Measurements from ENCODE around the gene HSP90B1.

HSP90B1 gene

DNA sequence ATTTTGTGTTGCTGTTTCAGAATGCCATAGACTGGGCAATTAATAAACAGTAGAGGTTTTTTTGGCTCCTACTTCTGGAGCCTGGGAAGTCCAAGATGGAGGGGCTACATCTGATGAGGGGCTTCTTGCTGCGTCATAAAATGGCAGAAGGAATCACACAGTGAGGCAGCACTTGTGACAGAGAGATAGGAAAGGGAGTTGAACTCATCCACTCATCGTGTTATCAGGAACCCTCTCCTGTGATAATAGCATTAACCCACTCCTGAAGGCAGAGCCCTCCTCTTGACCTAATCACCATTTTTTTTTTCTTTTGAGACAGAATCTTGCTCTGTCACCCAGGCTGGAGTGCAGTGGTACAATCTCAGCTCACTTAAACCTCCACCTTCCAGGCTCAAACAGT is 45.2 kb downstream of the HSP90B1 start:
- Histone ChIP-seq H3K27ac (ENCODE audit: low read depth, low read length) (no peak overlapping the region), H3K27me3 (ENCODE audit: control insufficient read depth, low read length) (no peaks in the 10 kb centered on the region), H3K4me2 (ENCODE audit: low read length) (no peak overlapping the region), H3K9me2 (replicated peaks; ENCODE audit: control insufficient read depth, low read length) (no peaks in the 10 kb centered on the region), H4K20me1 (ENCODE audit: control insufficient read depth, insufficient read depth, low read depth, low read length) (peaks cover 12% of the 10 kb centered on the region; the same call in 1 of the 2 replicates), H3K4me1 (ENCODE audit: control insufficient read depth, low read length) (peaks cover 4% of the 10 kb centered on the region; the same call in 1 of the 2 replicates), H3K36me3 (ENCODE audit: control insufficient read depth, low read length) (peaks cover 76% of the 10 kb centered on the region), H3K4me3 (ENCODE audit: low read length) (no peak overlapping the region), H3F3A (ENCODE audit: control insufficient read depth, insufficient read depth) (no peaks in the 10 kb centered on the region), H3K79me2 (ENCODE audit: control insufficient read depth, low read length) (peaks cover 84% of the 10 kb centered on the region), H3K9me3 (ENCODE audit: control insufficient read depth, insufficient read depth, low read length) (no peaks in the 10 kb centered on the region)
- TF ChIP-seq, protein P1, sequence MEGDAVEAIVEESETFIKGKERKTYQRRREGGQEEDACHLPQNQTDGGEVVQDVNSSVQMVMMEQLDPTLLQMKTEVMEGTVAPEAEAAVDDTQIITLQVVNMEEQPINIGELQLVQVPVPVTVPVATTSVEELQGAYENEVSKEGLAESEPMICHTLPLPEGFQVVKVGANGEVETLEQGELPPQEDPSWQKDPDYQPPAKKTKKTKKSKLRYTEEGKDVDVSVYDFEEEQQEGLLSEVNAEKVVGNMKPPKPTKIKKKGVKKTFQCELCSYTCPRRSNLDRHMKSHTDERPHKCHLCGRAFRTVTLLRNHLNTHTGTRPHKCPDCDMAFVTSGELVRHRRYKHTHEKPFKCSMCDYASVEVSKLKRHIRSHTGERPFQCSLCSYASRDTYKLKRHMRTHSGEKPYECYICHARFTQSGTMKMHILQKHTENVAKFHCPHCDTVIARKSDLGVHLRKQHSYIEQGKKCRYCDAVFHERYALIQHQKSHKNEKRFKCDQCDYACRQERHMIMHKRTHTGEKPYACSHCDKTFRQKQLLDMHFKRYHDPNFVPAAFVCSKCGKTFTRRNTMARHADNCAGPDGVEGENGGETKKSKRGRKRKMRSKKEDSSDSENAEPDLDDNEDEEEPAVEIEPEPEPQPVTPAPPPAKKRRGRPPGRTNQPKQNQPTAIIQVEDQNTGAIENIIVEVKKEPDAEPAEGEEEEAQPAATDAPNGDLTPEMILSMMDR (IDR thresholded peaks at IDR 0.05; ENCODE audit: low read depth, low read length, poor library complexity, severe bottlenecking) = no peak

DNA sequence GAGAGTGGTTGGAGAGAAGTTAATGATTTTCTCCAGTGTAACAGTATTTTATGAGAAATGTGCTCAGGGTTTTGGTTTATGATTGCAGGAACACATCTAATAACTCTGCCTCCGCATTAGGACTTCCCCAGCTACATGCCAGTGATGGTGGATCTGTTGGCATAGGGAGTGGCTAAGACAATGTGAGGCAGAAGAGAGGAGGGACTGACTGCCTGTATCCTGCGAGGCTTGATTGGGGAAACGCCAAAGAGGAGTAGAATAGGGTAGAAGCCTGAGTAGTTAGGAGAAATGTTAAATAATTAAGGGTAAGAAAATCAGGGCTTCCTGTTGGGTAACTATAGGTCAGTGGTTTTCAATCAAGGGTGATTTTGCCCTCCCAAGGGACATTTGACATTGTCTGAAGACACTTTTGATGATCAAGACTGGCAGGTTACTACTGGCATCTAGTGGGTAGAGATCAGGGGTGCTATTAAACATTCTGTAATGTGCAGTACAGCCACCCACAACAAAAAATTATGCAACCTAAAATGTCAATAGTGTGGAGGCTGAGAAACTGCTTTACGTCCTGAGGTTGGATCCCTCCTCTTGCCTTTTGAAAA is 48.3 kb downstream of the HSP90B1 start:
- H3K9me2 ChIP-seq (replicated peaks; ENCODE audit: control insufficient read depth, low read length) = no peaks in the 10 kb centered on the region
- H3K27me3 ChIP-seq (ENCODE audit: control insufficient read depth, low read length) = no peaks in the 10 kb centered on the region
- TF ChIP-seq EZH2phosphoT487 (IDR thresholded peaks at IDR 0.05; ENCODE audit: borderline replicate concordance, low read length) = no peak
- TF ChIP-seq, protein P1 (IDR thresholded peaks at IDR 0.05; ENCODE audit: low read depth, low read length, poor library complexity, severe bottlenecking) = no peak
- peaks cover 52% of the 10 kb centered on the region for H3K79me2 ChIP-seq (ENCODE audit: control insufficient read depth, low read length)
- no peaks in the 10 kb centered on the region for H3F3A ChIP-seq (ENCODE audit: control insufficient read depth, insufficient read depth)
- no peak overlapping the region for H3K4me2 ChIP-seq (ENCODE audit: low read length)
- peaks cover 82% of the 10 kb centered on the region for H3K36me3 ChIP-seq (ENCODE audit: control insufficient read depth, low read length)
- peaks cover 4% of the 10 kb centered on the region; the same call in 1 of the 2 replicates for H3K4me1 ChIP-seq (ENCODE audit: control insufficient read depth, low read length)
- no peak overlapping the region for H3K4me3 ChIP-seq (ENCODE audit: low read length)
- no peaks in the 10 kb centered on the region for H3K9me3 ChIP-seq (ENCODE audit: control insufficient read depth, insufficient read depth, low read length)
- peaks cover 9% of the 10 kb centered on the region; the same call in 1 of the 2 replicates for H4K20me1 ChIP-seq (ENCODE audit: control insufficient read depth, insufficient read depth, low read depth, low read length)
- no peak overlapping the region for H3K27ac ChIP-seq (ENCODE audit: low read depth, low read length)

DNA sequence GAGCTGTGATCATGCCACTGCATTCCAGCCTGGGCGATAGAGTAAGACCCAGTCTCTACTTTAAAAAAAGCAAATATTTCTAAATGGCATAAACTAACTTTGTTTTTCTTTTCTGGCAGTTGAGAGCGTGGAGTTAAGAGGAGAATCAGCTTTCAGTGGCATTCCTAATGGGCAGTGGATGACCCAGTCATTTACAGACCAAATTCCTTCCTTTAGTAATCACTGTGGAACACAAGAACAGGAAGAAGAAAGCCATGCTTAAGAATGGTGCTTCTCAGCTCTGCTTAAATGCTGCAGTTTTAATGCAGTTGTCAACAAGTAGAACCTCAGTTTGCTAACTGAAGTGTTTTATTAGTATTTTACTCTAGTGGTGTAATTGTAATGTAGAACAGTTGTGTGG is 56.6 kb downstream of the HSP90B1 start:
- H3K9me2 ChIP-seq (replicated peaks; ENCODE audit: control insufficient read depth, low read length) = no peaks in the 10 kb centered on the region
- H3K9me3 ChIP-seq (ENCODE audit: control insufficient read depth, insufficient read depth, low read length) = no peaks in the 10 kb centered on the region
- H3K27ac ChIP-seq (ENCODE audit: low read depth, low read length) = no peak overlapping the region
- TF ChIP-seq EZH2phosphoT487 (IDR thresholded peaks at IDR 0.05; ENCODE audit: borderline replicate concordance, low read length) = no peak
- TF ChIP-seq, protein P1 (IDR thresholded peaks at IDR 0.05; ENCODE audit: low read depth, low read length, poor library complexity, severe bottlenecking) = no peak
- H3F3A ChIP-seq (ENCODE audit: control insufficient read depth, insufficient read depth) = 0 out of 2 replicates have a peak, but pooled peaks cover 6% of the 10 kb centered on the region
- H3K27me3 ChIP-seq (ENCODE audit: control insufficient read depth, low read length) = no peaks in the 10 kb centered on the region
- no peaks in the 10 kb centered on the region for H3K79me2 ChIP-seq (ENCODE audit: control insufficient read depth, low read length)
- H3K36me3 ChIP-seq (ENCODE audit: control insufficient read depth, low read length) = peaks cover 53% of the 10 kb centered on the region
- peaks cover 4% of the 10 kb centered on the region; the same call in 1 of the 2 replicates for H4K20me1 ChIP-seq (ENCODE audit: control insufficient read depth, insufficient read depth, low read depth, low read length)
- H3K4me3 ChIP-seq (ENCODE audit: low read length) = no peak overlapping the region
- no peaks in the 10 kb centered on the region for H3K4me1 ChIP-seq (ENCODE audit: control insufficient read depth, low read length)
- H3K4me2 ChIP-seq (ENCODE audit: low read length) = no peak overlapping the region

All from DOHH2 (cell line).